NB4 (cell line): Measurements from ENCODE around the gene TUBGCP2.

Source experiments
- CTCF ChIP-seq: IDR thresholded peaks from one replicate; pipeline ENCODE4 v1.5.1; 2012; ENCODE audit warnings: low read depth, low read length
- MYC ChIP-seq: IDR thresholded peaks from 2 replicates; pipeline ENCODE4 v1.6.1; 2011; ENCODE audit warnings: low read depth, low read length
- POLR2A ChIP-seq: IDR thresholded peaks from 2 replicates; pipeline ENCODE4 v1.6.1; 2011; ENCODE audit warnings: mild to moderate bottlenecking; ENCODE audit not compliant: insufficient read length; ENCODE audit errors: extremely low read depth

GRCh38 chr10:133313192-133313591, 4.5 kb upstream of the TUBGCP2 start:
- no peak for TF ChIP-seq CTCF
- TF ChIP-seq POLR2A, result no peak
- no peak for TF ChIP-seq MYC
